Measurements from ENCODE around the gene ZNF385A. TPM values are rescaled to one million over a fixed set of nuclear protein-coding genes. Genes with fewer than 3 reads are reported as not detected.
A peak's percentile ranks its signal among the peaks of the same experiment; 100 is the strongest.

Gene ZNF385A
- polyA plus RNA-seq, 1 experiment, result 0.96 TPM

DNA sequence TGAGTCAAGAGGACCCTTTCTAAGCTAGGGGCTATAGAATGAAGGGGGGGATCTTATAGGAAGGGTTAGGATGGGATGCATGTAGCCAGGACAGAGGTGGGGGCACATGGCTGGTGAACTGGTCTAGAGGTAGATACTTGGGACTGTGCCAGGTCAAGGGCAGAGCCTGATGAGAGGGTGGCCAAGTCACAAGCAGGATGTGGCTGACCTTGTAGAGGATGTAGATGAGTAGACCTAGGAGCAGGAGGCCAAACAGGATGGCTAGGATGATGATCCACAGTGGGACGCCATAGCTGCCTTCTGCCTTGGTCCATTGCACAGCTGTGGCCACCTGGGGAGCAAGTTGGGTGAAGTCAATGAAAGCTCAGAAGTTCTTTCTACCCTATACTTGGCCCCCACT, 12.6 kb upstream of the ZNF385A start:
- Histone ChIP-seq H3K4me3 (ENCODE audit: low read depth, low read length) (no peak overlapping the region), H3K27me3 (ENCODE audit: control insufficient read depth, insufficient read depth, low read length) (no peaks in the 10 kb centered on the region), H3K36me3 (ENCODE audit: control insufficient read depth, insufficient read depth, low read length) (peaks cover 52% of the 10 kb centered on the region)
- CTCF ChIA-PET, result interaction anchor here (0.6 to 12.3 kb wide), 5 partner anchors 9 to 41 kb away, joined by 3 to 643 read pairs (median 3); no protein-coding TSS in a partner anchor
- TF ChIP-seq, protein P1, sequence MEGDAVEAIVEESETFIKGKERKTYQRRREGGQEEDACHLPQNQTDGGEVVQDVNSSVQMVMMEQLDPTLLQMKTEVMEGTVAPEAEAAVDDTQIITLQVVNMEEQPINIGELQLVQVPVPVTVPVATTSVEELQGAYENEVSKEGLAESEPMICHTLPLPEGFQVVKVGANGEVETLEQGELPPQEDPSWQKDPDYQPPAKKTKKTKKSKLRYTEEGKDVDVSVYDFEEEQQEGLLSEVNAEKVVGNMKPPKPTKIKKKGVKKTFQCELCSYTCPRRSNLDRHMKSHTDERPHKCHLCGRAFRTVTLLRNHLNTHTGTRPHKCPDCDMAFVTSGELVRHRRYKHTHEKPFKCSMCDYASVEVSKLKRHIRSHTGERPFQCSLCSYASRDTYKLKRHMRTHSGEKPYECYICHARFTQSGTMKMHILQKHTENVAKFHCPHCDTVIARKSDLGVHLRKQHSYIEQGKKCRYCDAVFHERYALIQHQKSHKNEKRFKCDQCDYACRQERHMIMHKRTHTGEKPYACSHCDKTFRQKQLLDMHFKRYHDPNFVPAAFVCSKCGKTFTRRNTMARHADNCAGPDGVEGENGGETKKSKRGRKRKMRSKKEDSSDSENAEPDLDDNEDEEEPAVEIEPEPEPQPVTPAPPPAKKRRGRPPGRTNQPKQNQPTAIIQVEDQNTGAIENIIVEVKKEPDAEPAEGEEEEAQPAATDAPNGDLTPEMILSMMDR (IDR thresholded peaks at IDR 0.05; ENCODE audit: insufficient read depth, low read depth, low read length), result no peak
- POLR2A ChIA-PET, result no interaction called here
- DNase-seq (ENCODE audit: low read depth), result no peak

DNA sequence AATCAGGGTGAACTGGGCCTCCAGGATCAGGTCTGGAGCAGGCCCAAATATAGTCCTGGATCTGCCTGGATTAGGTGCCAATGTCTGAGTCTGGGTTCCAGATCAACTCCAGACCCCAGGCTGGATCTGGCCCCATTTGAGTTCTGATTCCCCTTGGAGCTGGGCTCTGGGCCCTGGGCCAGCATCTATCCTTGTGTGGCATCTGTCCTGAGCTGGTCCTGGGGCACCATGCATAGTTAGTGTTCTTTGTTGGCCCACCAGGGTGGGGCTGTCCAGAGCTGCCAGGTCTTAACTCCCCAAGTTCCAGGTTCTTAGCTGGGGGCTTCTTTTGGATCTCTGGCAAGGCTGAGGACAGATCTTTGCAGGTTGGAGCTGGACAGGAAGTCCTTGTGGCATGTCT, 11.0 kb upstream of the ZNF385A start:
- no peak for DNase-seq (ENCODE audit: low read depth)
- TF ChIP-seq, protein P1 (IDR thresholded peaks at IDR 0.05; ENCODE audit: insufficient read depth, low read depth, low read length), result no peak
- CTCF ChIA-PET, result interaction anchor here (0.6 to 12.3 kb wide), 10 partner anchors 9 to 210 kb away, joined by 3 to 643 read pairs (median 4); no protein-coding TSS in a partner anchor
- Histone ChIP-seq H3K27me3 (ENCODE audit: control insufficient read depth, insufficient read depth, low read length) (no peaks in the 10 kb centered on the region), H3K4me3 (ENCODE audit: low read depth, low read length) (no peak overlapping the region), H3K36me3 (ENCODE audit: control insufficient read depth, insufficient read depth, low read length) (peaks cover 37% of the 10 kb centered on the region)
- POLR2A ChIA-PET, result no interaction called here

DNA sequence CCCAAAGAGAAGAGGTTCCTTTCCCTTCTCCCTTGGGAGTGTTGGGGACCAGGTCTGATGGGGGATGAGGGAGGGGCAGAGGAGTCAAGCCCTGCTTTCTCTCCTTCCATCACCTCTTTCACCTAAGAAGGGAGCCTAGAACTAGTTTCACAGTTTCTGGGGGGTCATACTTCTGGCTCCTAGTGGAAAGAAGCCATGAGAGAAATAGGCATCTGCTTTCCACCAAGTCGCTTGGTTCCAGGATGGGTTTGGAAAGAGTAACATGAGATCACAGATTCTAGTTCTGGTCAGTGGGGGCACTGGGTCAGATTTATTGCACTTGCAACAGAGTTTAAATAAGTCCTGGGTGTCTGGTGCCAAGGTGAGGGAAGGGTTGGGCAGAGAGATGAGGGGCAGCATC, 10.5 kb upstream of the ZNF385A start:
- no peak for DNase-seq (ENCODE audit: low read depth)
- POLR2A ChIA-PET, result no interaction called here
- H3K4me3 ChIP-seq (ENCODE audit: low read depth, low read length), result no peak overlapping the region
- CTCF ChIA-PET, result interaction anchor here (0.8 to 12.3 kb wide), 4 partner anchors 13 to 43 kb away, joined by 3 to 643 read pairs (median 4); no protein-coding TSS in a partner anchor
- peaks cover 36% of the 10 kb centered on the region for H3K36me3 ChIP-seq (ENCODE audit: control insufficient read depth, insufficient read depth, low read length)
- H3K27me3 ChIP-seq (ENCODE audit: control insufficient read depth, insufficient read depth, low read length), result no peaks in the 10 kb centered on the region
- TF ChIP-seq, protein P1 (IDR thresholded peaks at IDR 0.05; ENCODE audit: insufficient read depth, low read depth, low read length), result no peak

DNA sequence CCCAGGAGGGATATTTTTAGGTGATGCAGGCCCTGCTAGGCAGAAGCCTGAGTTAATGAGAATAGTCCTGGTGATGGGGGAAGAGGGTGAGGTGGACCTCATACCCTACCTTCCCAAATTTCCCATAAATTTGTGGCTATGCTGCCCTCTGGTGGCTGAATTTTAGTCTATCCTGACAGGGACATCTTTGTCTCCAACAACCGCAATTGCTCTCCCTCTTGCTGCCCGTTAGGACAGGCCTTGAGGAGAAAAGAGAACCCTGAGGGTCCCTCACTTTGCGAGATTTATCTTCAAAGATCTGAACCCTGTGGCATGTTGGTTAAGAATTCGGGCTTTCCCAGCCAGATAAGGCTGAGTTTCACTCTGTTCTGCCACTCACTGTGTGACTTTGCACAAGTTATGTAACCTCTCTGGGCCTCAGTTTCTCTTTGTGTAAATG, 9.8 kb upstream of the ZNF385A start:
- DNase-seq (ENCODE audit: low read depth), result no peak
- TF ChIP-seq, protein P1 (IDR thresholded peaks at IDR 0.05; ENCODE audit: insufficient read depth, low read depth, low read length), result peak; percentile 62
- Histone ChIP-seq H3K27me3 (ENCODE audit: control insufficient read depth, insufficient read depth, low read length) (no peaks in the 10 kb centered on the region), H3K4me3 (ENCODE audit: low read depth, low read length) (no peak overlapping the region), H3K36me3 (ENCODE audit: control insufficient read depth, insufficient read depth, low read length) (peaks cover 31% of the 10 kb centered on the region)
- CTCF ChIA-PET, result interaction anchor here (1.0 to 5.2 kb wide), 8 partner anchors 9 to 45 kb away, joined by 3 to 53 read pairs (median 6); partner anchors contain the start of gene ZNF385A
- POLR2A ChIA-PET, result no interaction called here

DNA sequence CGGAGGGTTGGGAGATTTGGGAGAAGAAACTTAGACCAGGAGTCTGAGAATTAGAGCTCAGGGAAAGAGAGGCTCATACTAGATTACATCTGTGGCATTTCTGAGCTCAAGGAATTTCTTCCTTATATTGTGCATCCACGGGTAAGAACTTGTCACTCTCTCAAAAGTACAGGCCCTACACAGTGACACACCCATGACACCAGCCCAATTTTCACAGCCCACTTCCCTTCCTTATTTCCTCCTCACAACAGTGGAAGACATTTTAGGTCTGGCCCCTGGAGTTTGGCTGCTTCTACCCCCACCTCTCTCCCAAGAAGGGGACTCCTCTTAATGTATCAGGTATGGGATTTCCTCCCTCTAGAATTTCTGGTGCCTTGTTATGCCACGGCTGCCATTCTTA, 9.2 kb upstream of the ZNF385A start:
- Histone ChIP-seq H3K36me3 (ENCODE audit: control insufficient read depth, insufficient read depth, low read length) (peaks cover 31% of the 10 kb centered on the region), H3K27me3 (ENCODE audit: control insufficient read depth, insufficient read depth, low read length) (no peaks in the 10 kb centered on the region), H3K4me3 (ENCODE audit: low read depth, low read length) (no peak overlapping the region)
- POLR2A ChIA-PET, result no interaction called here
- CTCF ChIA-PET, result interaction anchor here (0.6 to 5.2 kb wide), 14 partner anchors 9 to 50 kb away, joined by 3 to 53 read pairs (median 4); partner anchors contain the start of gene ZNF385A
- TF ChIP-seq, protein P1 (IDR thresholded peaks at IDR 0.05; ENCODE audit: insufficient read depth, low read depth, low read length), result no peak
- DNase-seq (ENCODE audit: low read depth), result no peak
